OCI-LY7 (cell line): ENCODE data around the gene PLA2G4A. TPM values are rescaled to one million over a fixed set of nuclear protein-coding genes. Genes with fewer than 3 reads are reported as not detected.

Experiments used
- BruUV-seq: library from RNA; stranded (reverse); fragments of 400-500 nt; replicated peaks from 2 replicates; lab custom pipeline; 2021; lab: Mats Ljungman, UMichigan
- CTCF ChIA-PET: fragments of 300-600 bp; sonication (Branson Sonifier 250); formaldehyde crosslinking; loops from one replicate; lab custom pipeline; 2022; ENCODE audit warnings: antibody characterized with exemption; ENCODE audit not compliant: unreplicated experiment; lab: Charles Lee
- POLR2A ChIA-PET: fragments of 300-600 bp; sonication (Branson Sonifier 250); formaldehyde crosslinking; loops from one replicate; lab custom pipeline; 2022; ENCODE audit warnings: antibody characterized with exemption; lab: Charles Lee
- DNase-seq: peaks from one replicate; pipeline ENCODE4 v3.0.0-alpha.2; 2015; ENCODE audit warnings: low spot score
- H2AFZ ChIP-seq: fragments of 200-600 bp; sonication (generic), shearing (Covaris generic); 2 replicates; pipeline ENCODE4 v1.6.1; 2014; ENCODE audit warnings: mild to moderate bottlenecking, antibody characterized with exemption, low read length, moderate library complexity
- H3K27ac ChIP-seq: fragments of 200-600 bp; sonication (generic); 2 replicates; pipeline ENCODE4 v1.5.1; 2014; ENCODE audit warnings: mixed run types, low read depth, mild to moderate bottlenecking, moderate library complexity, low read length, inconsistent platforms; ENCODE audit not compliant: poor library complexity, severe bottlenecking
- H3K36me3 ChIP-seq: fragments of 200-600 bp; sonication (generic); 2 replicates; pipeline ENCODE4 v1.6.1; 2014; ENCODE audit warnings: mild to moderate bottlenecking, antibody characterized with exemption, low read length, moderate library complexity, mixed read lengths; ENCODE audit not compliant: insufficient read depth
- H3K4me1 ChIP-seq: fragments of 200-600 bp; sonication (generic); 2 replicates; pipeline ENCODE4 v1.5.1; 2014; ENCODE audit warnings: mild to moderate bottlenecking, low read length; ENCODE audit not compliant: insufficient read depth, poor library complexity, severe bottlenecking
- H3K4me2 ChIP-seq: fragments of 200-600 bp; sonication (generic); 2 replicates; pipeline ENCODE4 v1.6.1; 2014; ENCODE audit warnings: mild to moderate bottlenecking, low read length
- H3K4me3 ChIP-seq: fragments of 200-600 bp; sonication (generic); 2 replicates; pipeline ENCODE4 v1.5.1; 2014; ENCODE audit warnings: mild to moderate bottlenecking, low read depth, low read length; ENCODE audit not compliant: poor library complexity, severe bottlenecking
- H3K79me2 ChIP-seq: fragments of 200-600 bp; sonication (generic); 2 replicates; pipeline ENCODE4 v1.6.1; 2016; ENCODE audit warnings: low read depth, mild to moderate bottlenecking, low read length, moderate library complexity, mixed read lengths; ENCODE audit not compliant: insufficient read depth
- H3K9me2 ChIP-seq: fragments of 200-600 bp; sonication (generic); 2 replicates; pipeline ENCODE4 v1.6.1; 2016; ENCODE audit warnings: mild to moderate bottlenecking, low read length, mixed read lengths; ENCODE audit not compliant: insufficient read depth
- H3K9me3 ChIP-seq: fragments of 200-600 bp; sonication (generic); 2 replicates; pipeline ENCODE4 v1.6.1; 2014; ENCODE audit warnings: mild to moderate bottlenecking, mixed run types, low read length, mixed read lengths
- H4K20me1 ChIP-seq: fragments of 200-600 bp; sonication (generic); 2 replicates; pipeline ENCODE4 v1.6.1; 2014; ENCODE audit warnings: mild to moderate bottlenecking, antibody characterized with exemption, low read length, moderate library complexity, mixed read lengths; ENCODE audit not compliant: insufficient read depth
- EZH2phosphoT487 ChIP-seq: fragments of 200-600 bp; sonication (generic); IDR thresholded peaks from 2 replicates; pipeline ENCODE4 v1.6.1; 2018; ENCODE audit warnings: low read depth, borderline replicate concordance, mild to moderate bottlenecking, mixed run types, antibody characterized with exemption, low read length, moderate library complexity, mixed read lengths
- intact Hi-C: fragments of 100-400 bp; cut with micrococcal nuclease; formaldehyde crosslinking; loops from one replicate; pipeline ENCODE4 v1.10.0; 2022; ENCODE audit not compliant: unreplicated experiment
- total RNA-seq, 2 experiments: library from RNA; depleted of rRNA in 1 of 2; stranded (reverse); fragments of >200 nt in 1 of 2; shearing (Covaris generic) in 1 of 2; gene quantifications; 2 replicates each; pipeline ENCODE4 v1.2.3, GENCODE V29; 2014 to 2022
- TF ChIP-seq, protein P1 (sequence below): fragments of 200-600 bp; sonication (generic); conservative IDR thresholded peaks from 2 replicates; pipeline ENCODE4 v1.5.1; 2014; ENCODE audit warnings: mild to moderate bottlenecking, antibody characterized with exemption, low read length, moderate library complexity, mixed read lengths

The PLA2G4A gene
- total RNA-seq, 2 experiments from 2014 or later, result not detected

DNA sequence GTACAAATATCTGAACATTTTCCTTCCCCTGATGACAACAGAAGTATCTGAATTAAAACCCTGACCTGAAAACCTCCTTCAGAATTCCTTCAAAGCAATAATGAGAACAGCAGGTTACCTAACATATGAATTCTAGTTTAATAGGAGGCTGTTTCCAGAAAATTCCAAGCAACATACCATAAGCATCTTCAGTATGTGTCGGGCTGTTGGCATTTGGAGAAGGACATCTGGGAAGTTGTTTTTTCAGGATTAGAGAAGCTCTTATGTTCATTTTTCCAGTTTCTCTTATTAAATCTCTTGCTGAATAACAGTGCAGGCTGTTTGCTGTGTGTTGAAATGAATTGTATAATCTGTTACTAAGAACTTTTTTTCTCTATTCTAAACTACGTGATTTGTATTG lies 101.5 kb downstream of the PLA2G4A start:
- CTCF ChIA-PET, result no interaction called here
- Histone ChIP-seq H4K20me1 (no peaks in the 10 kb centered on the region), H3K79me2 (no peaks in the 10 kb centered on the region), H3K27ac (no peak overlapping the region), H3K4me3 (no peak overlapping the region), H3K4me1 (no peaks in the 10 kb centered on the region), H3K9me3 (no peaks in the 10 kb centered on the region), H3K9me2 (no peaks in the 10 kb centered on the region), H3K4me2 (no peak overlapping the region), H2AFZ (no peak overlapping the region), H3K36me3 (no peaks in the 10 kb centered on the region)
- no TSS peak for BruUV-seq
- DNase-seq, result no peak
- TF ChIP-seq, protein P1, sequence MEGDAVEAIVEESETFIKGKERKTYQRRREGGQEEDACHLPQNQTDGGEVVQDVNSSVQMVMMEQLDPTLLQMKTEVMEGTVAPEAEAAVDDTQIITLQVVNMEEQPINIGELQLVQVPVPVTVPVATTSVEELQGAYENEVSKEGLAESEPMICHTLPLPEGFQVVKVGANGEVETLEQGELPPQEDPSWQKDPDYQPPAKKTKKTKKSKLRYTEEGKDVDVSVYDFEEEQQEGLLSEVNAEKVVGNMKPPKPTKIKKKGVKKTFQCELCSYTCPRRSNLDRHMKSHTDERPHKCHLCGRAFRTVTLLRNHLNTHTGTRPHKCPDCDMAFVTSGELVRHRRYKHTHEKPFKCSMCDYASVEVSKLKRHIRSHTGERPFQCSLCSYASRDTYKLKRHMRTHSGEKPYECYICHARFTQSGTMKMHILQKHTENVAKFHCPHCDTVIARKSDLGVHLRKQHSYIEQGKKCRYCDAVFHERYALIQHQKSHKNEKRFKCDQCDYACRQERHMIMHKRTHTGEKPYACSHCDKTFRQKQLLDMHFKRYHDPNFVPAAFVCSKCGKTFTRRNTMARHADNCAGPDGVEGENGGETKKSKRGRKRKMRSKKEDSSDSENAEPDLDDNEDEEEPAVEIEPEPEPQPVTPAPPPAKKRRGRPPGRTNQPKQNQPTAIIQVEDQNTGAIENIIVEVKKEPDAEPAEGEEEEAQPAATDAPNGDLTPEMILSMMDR, result no peak
- TF ChIP-seq EZH2phosphoT487, result no peak
- intact Hi-C loops, result no loop called here
- POLR2A ChIA-PET, result interaction anchor here (0.7 kb wide), 1 partner anchor 11 kb away, joined by 3 read pairs; no protein-coding TSS in a partner anchor

DNA sequence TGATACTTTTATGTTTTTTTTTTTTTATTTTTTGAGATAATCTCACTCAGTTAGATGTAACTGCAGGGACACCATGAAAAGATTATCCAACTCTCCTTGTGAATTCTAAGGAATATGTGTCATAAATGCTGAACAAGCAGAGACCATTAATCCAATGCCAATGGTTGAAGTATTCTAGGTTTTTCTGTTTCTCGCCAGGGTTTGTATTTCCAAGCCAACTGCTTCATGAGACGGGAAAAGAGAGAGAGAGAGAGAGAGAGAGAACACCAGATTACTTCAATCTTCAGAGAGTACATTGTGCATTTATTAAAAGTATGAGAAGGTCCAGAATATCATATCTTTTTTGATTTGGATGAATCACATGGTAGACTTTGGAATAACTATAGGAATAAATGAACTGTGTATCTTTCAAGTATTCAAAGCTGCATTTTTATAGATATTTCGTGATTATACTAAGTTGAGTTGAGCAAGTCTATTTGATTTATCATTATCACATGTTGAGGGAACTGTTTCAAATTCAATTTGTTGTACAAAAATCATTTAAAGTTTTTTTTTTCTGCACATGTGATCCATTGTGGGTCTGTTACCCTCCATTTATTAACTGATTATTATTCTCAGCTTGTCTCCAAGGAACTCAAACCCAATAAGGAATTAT lies 108.4 kb downstream of the PLA2G4A start:
- no peaks in the 10 kb centered on the region for H3K9me3 ChIP-seq
- H2AFZ ChIP-seq, result no peak overlapping the region
- H3K79me2 ChIP-seq, result no peaks in the 10 kb centered on the region
- intact Hi-C loops, result no loop called here
- H3K4me2 ChIP-seq, result no peak overlapping the region
- no peaks in the 10 kb centered on the region for H3K36me3 ChIP-seq
- H3K9me2 ChIP-seq, result no peaks in the 10 kb centered on the region
- DNase-seq, result no peak
- no TSS peak for BruUV-seq
- CTCF ChIA-PET, result no interaction called here
- H3K4me3 ChIP-seq, result no peak overlapping the region
- POLR2A ChIA-PET, result interaction anchor here (0.6 to 1.1 kb wide), 3 partner anchors 9 to 321 kb away, joined by 3 to 6 read pairs (median 3); no protein-coding TSS in a partner anchor
- no peaks in the 10 kb centered on the region for H4K20me1 ChIP-seq
- TF ChIP-seq, protein P1, result no peak
- TF ChIP-seq EZH2phosphoT487, result no peak
- H3K27ac ChIP-seq, result no peak overlapping the region
- H3K4me1 ChIP-seq, result no peaks in the 10 kb centered on the region

DNA sequence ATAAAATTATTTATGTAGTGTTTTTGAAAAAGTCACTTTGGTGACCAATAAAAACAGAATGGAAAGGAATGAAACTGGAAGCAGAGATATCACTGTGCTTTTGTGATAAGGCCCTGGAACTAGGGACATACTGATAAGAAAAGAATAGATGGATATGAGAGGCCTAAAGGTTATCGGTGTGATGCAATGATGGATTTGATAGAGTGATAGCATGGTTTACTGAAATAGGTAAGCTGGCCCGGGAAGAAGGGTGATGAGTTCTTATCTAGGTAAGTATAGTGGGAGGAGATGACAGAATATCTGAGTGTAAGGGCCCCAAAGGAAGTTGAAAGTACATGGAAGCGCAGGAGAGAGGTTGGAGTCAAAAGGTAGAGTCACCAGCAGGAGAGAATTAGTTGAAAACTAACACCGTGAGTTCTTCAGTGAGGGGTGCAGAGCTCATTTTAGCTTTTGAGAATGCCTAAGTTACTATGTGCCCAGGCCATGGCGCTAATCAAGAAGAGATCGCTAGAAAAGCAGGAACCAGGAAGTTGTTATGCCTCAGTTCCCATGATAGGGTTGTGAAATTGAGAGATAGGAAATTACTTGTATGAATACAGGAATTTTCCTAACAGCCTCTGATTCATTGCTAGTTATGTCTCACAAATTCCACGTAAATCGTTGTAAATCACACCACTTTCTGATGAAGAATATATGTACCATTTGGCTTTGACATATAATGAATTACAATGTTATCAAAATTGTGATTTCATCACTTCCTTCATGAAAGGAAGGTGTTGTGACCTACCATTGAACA lies 115.3 kb downstream of the PLA2G4A start:
- Histone ChIP-seq H3K27ac (no peak overlapping the region), H3K9me3 (no peaks in the 10 kb centered on the region), H2AFZ (no peak overlapping the region), H3K79me2 (no peaks in the 10 kb centered on the region), H4K20me1 (no peaks in the 10 kb centered on the region), H3K4me1 (no peaks in the 10 kb centered on the region), H3K9me2 (no peaks in the 10 kb centered on the region), H3K4me3 (no peak overlapping the region), H3K4me2 (no peak overlapping the region), H3K36me3 (no peaks in the 10 kb centered on the region)
- no TSS peak for BruUV-seq
- POLR2A ChIA-PET, result no interaction called here
- no peak for DNase-seq
- intact Hi-C loops, result no loop called here
- CTCF ChIA-PET, result no interaction called here
- TF ChIP-seq, protein P1, result no peak
- TF ChIP-seq EZH2phosphoT487, result no peak
